Sigmoid colon (tissue), 4 donors: ENCODE data around the gene CA11.

Experiments
- EP300 ChIP-seq, 4 donors: sonication (generic); formaldehyde crosslinking; IDR thresholded peaks; one replicate each; pipeline ENCODE4 v1.6.1; 2017; ENCODE audit warnings: antibody characterized with exemption in 4 of 4
- POLR2A ChIP-seq, 2 donors: fragments of 450-650 bp; IDR thresholded peaks; one replicate each; pipeline ENCODE4 v1.6.1; 2016; ENCODE audit warnings: antibody characterized with exemption in 2 of 2, mild to moderate bottlenecking in 2 of 2, moderate library complexity in 2 of 2
- POLR2AphosphoS5 ChIP-seq, 4 donors: sonication (generic); formaldehyde crosslinking; IDR thresholded peaks; one replicate each; pipeline ENCODE4 v1.6.1; 2017; ENCODE audit warnings: antibody characterized with exemption in 4 of 4
- TF ChIP-seq, protein P1 (sequence below), 4 experiments: fragments of 450-650 bp in 3 of 4; fragments of 200-600 bp in 1 of 4; IDR thresholded peaks; one replicate each; pipeline ENCODE4 v1.5.1; 2016 to 2019; ENCODE audit warnings: antibody characterized with exemption in 4 of 4, mild to moderate bottlenecking in 3 of 4, moderate library complexity in 2 of 4

DNA sequence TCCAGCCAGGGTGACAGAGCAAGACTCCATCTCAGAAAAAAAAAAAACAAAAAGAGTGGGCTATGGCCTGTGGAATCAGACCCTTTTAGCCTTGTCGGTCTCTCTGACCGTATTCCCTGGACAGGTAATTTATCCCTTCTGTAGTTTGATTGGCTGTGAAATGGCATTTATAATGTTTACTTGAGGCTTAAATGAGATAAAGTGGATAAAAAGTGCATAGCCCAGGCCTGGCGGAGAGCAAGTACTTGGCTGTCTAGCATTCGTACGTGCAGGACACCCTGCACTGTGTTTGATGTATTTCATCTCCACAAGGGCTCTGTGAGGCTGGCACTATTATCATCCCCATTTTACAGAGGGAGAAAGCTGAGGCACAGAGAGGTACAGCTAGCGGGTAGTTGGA is 19.8 kb upstream of the CA11 start:
- TF ChIP-seq, protein P1, sequence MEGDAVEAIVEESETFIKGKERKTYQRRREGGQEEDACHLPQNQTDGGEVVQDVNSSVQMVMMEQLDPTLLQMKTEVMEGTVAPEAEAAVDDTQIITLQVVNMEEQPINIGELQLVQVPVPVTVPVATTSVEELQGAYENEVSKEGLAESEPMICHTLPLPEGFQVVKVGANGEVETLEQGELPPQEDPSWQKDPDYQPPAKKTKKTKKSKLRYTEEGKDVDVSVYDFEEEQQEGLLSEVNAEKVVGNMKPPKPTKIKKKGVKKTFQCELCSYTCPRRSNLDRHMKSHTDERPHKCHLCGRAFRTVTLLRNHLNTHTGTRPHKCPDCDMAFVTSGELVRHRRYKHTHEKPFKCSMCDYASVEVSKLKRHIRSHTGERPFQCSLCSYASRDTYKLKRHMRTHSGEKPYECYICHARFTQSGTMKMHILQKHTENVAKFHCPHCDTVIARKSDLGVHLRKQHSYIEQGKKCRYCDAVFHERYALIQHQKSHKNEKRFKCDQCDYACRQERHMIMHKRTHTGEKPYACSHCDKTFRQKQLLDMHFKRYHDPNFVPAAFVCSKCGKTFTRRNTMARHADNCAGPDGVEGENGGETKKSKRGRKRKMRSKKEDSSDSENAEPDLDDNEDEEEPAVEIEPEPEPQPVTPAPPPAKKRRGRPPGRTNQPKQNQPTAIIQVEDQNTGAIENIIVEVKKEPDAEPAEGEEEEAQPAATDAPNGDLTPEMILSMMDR (IDR thresholded peaks at IDR 0.05), result no peak
- no peak for TF ChIP-seq POLR2A (IDR thresholded peaks at IDR 0.05)
- TF ChIP-seq POLR2AphosphoS5 (IDR thresholded peaks at IDR 0.05), result no peak
- TF ChIP-seq EP300 (IDR thresholded peaks at IDR 0.05), result no peak
